Fibroblast of skin of abdomen (primary cell): Measurements from ENCODE around the gene CNTRL.
A peak's percentile ranks its signal among the peaks of the same experiment; 100 is the strongest.

ENCODE experiments used
- DNase-seq: peaks from one replicate; pipeline ENCODE4 v3.0.0-alpha.2; 2013

CNTRL gene

DNA sequence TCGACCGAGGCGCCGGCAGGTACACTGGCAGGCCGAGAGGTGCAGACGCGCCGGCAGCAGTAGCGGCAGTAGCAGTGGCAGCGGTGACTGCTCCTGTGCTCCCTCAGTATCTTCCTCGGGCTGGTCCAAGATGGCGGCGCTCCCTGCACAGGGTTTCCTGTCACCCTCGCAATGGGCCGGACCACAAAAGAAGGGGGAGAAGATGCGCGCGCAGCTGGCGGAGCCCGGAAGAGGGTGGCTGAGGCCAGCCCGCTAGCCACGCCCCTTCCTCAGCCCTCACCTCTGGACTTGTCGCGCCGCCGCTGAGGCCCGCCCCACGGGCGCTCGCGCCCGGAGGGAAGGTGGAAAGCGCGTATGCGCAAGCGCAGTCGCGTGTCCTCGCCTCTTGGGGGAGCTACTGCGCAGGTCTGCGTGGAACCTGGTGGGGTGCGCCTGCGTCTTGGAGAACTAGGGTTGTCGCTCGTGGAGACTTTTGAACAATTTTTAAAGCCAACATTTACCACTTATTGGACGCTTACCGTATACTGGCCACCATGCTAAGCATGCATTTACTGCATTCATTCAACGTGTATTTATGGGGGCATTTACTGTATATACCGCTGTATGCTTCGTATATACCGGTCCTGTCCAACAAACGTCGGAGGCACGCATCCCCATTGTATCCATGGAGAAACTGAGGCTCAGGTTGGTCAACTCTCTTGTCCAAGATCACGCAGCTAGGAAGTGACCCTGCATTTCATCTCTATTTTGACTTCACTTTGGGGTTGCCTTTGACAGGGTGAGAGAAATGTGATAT, 127.2 kb downstream of the CNTRL start, which contains the start of gene RAB14:
Gene RAB14, minus strand, starts transcription at position 132 of the 796 bp plus-strand sequence. CDS start 8,457 bp downstream, outside the sequence.
- peak; percentile 98 for DNase-seq

DNA sequence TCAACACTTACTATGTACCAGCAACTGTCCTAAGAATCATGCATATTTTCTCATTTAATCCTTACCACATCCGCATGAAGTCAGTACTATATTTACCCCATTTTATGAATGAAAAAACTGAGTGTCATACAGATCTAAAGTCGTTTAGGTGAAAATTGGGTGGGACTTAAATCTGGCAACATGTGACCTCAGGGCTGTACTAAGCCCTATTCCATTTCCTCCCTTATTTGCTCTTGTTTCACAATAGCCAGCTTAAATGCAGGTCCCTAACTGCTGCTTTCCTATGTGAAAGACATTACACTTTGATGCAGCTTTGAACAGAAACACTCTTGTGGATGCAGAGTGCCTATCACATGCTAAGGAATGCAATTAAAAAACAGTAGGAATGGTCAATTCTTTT, 129.4 kb downstream of the CNTRL start:
- DNase-seq, result no peak

DNA sequence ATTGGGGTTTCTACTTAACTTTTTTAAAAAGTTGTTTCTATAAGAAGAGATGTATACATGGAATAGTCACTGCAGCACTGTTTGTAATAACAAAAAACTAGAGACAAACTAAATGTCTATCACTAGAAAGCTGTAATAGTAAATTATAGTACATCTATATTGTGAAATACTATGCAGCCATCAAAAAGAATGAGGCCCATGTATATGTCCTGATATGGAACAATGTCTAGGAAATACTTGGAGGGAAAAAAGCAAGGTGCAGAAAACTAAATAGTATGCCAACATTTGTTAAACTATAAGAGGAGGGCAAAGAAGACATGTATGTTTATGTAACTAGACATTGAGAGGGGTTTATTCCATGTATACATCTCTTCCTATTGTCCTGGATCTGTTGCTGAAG, 129.9 kb downstream of the CNTRL start:
- DNase-seq, result no peak

DNA sequence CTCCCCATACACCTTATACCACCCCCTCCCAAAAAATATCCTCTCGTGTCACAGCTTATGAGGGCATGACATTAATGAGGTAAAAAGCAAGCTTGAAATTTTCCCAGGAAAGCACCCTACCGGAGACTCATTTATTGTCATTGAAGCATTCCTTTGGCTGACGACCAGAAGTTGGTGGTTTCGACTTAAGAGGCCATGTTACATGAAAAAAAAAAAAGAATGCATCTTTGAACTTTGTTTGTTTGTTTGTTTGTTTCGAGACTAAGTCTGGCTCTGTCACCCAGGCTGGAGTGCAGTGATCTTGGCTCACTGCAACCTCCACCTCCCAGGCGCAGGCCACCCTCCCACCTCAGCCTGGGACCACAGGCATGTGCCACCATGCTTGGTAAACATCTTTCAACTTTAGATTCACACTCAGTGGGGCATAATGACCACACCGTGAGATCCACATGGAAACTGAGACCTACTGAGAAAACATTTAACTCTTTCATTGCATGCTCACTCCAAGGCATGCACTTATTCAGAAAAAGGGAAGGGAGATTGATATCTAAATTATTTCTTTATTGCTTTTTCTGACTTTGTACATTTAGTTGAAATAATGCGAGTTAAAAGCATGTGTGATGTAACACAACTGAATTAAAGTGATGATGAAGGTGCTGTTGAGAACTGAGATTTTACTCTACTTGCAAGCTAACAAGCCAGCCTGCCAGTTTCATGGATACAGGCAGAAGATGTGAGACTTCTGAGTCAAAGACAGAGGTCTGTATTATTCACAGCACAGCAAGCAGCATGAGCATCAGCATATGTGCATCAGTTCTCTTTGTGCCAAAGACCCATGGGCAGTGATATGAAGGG, 132.0 kb downstream of the CNTRL start:
- peak; percentile 28 for DNase-seq

DNA sequence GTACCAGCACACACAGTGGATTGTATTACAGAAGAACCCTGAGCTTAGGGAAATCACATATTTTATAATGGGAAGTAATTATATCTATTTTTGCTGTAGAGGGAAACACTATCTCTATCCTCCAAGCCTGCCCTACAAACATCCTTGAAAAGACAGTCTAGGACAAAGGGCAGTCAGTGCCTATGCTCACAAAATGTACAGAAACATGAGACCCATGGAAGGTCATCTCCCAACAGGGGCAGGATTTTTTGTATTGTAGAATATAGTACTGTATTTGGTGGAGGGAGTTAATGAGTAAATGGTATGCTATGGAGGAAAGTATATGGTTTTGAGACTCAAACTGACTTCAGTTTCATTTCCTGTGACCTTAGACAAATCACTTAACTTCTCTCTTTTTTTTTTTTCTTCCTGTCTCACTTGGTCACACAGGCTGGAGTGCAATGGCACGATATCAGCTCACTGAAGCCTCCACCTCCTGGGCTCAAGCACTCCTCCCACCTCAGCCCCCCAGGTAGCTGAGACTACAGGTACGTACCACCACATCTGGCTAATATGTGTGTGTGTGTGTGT, 132.7 kb downstream of the CNTRL start:
- no peak for DNase-seq

DNA sequence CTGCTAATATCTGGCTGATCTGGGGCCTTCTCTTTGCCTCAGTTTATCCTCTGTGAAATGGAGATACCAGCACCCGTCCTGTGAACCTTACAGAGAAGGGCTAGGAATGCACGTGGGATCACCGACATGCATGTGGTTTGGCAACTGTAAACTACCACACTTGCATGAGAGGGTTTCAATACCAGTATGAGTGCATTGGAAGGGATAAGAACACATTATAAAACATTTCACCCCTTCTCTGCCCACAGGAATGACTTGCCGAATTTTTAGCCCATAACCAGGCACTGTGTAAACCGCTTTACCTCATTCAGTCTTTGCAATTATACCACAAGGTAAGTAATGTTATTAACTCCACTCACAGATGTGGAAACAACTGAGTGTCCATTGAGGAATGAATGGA, 135.8 kb downstream of the CNTRL start:
- DNase-seq, result no peak

DNA sequence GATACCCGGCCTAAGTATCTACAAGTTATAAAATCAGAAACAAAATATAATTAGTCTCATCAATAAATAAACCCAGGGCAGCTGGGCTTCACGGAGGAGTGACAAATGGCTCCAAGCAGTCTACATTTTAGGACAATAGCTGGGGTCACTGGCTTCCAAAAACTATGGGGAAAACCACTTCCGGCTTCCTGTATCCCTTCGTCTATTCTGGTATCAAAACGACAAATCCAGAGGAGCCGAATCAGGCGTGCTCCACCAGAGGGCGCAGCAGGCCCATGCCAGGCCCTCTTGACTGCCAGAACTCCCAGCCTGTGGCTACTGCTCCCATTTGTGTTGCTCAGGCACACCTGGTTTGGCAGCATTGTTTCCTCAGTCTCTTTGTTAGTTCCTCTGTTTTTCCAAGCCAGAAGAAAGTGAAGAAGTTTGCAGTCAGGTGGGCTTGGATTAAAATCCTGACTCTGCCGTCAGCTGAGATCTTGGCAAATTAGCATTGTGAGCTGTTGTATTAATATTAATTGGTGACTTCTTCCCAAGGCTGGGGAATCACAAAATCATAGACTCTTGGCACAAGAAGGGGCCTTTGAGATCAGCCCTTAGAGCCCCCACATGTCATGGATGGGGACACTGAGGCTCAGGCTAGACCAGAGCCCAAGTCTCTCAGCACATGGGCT, 138.5 kb downstream of the CNTRL start:
- DNase-seq, result peak; percentile 87

DNA sequence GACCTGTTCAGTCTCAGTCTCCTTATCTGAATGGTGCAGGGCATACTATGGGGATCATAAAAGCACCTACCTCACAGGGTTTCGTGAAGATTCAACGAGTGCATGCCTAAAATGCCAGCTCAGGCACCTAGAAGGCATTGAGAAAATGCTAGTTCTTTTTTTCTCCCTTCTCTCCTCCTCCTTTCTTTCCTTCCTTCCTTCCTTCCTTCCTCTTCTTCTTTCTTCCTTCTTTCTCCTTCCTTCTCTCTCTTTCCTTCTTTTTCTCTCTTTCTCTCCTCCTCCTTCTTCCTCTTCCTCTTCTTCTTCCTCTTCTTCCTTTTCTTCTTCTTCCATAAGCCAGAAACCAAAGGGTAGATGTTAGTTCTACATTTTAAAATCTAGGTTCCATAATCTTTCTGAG, 139.2 kb downstream of the CNTRL start:
- DNase-seq, result no peak

DNA sequence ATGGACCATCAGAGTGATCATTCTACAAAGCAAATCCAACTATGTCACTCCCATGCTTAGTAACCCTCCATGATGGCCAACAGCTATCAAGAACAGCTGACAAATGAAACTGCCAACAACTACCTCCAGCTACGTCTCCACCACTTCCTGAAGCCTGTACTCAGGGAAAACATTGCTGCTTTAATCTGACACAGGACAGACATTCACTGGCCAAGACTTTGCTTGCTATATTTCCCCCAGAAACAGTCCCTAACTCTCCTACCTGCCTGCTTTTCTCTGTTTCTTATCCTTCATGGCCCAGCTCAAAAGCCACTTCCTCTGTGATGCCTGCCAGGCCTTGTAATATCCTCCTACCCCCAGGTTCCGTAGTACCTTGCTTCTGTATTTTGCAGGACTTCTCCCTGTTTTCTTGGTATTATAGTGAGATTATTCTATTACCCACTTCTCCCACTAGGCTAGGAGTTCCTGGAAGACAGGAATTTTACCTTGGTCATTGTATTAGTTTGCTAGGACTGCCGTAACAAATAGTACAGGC, 141.6 kb downstream of the CNTRL start:
- DNase-seq, result no peak

DNA sequence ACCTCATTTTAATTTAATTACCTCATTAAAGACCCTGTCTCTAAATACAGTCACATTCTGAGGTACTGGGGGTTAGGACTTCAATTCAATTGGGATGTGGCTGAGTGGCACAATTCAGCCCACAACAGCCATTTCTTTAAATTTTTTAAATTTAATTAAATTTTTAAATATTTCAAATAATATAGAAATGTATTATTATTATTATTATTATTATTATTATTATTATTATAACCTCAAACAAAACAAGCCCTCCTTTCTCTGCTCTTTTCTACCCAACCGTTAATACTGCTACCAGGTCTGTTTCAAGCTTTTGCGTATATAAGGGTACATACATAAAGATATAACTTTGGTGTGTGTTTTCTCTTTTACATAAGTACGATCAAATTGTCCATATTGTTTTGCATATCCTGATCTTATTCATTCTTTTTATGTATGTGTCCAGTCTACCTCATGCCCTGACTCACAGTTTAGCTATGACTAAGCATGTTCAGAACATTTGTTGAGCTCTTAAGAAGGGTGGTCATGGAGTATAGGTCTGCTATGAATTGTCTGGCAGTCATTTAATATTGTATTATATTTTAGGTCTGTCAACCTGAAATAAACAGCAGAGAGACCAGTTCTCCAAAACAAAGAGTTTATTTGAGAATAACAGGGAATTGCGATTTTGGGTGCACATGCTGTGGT, 143.0 kb downstream of the CNTRL start:
- peak; percentile 65 for DNase-seq

DNA sequence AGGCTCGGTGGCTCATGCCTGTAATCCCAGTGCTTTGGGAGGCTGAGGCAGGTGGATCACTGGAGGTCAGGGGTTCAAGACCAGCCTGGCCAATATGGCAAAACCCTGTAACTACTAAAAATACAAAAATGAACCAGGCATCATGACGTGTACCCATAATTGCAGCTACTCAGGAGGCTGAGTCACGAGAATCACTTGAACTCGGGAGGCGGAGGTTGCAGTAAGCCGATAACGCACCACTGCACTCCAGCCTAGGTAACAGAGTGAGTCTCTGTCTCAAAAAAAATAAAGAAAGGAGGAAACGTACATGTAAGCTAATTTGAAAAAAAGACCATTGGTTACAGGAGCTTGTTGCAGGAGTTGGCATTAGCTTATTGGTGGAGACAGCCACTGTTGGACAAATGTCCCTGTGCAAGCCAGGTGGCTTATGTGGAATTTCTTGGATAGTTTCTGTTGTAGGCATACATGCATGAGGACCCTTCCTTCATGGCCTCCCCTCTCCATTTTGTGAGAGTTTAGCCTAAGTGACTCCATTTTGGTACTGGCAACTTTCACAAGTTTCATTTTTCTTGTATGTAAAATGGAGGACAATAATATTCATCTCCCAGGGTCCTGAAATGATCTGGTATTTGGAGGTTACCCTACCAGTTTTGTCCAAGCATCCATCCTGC, 143.7 kb downstream of the CNTRL start:
- DNase-seq, result no peak

DNA sequence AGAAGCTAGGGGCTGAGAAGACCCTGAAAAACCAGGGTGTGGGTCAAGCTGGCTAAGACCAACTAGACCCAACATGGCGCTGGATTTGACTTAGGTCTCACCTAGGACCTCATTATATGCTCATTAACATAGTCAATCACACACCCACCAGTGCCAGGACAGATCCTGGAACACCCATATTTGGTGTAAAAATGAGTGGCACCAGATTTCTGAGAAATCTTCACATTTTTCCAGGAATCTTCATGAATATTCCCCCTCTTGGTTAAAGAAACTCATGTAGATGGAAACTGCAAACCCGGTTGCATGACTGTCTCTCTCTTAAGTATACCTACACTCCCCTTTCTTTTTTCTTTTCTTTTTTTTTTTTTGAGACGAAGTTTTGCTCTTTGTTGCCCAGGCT, 144.8 kb downstream of the CNTRL start:
- no peak for DNase-seq

DNA sequence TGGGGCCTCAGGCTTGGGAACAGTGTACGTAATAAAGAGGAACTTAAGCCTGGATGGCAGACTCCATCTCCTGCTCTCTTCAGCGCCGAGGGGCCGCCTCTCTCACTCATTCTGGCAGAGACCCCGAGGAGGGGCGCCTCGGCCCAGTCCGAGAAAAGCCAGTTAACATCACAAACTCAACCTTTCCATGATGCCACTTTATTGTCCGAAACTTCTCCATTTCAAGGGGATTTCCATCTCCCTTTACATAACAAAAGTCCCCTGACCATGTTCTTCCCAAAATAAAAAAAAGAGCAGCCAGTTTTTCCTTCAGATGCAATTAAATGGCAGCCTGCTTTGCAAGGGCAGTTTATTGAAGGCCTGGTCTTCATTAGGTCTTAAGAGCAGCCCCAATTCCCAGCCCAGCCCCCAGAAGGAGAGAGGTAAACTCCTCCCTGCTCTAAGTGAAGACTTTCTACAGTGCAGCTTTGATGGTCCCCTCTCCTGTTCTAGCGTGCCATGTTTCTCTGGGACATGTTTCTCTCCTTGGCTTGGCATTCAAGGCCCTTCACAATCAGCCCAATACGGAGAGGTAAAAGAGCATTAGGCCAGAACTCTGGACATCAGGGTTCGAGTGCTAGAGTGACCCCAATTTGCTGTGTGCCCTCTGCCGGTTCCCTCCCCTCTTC, 146.4 kb downstream of the CNTRL start:
- no peak for DNase-seq

DNA sequence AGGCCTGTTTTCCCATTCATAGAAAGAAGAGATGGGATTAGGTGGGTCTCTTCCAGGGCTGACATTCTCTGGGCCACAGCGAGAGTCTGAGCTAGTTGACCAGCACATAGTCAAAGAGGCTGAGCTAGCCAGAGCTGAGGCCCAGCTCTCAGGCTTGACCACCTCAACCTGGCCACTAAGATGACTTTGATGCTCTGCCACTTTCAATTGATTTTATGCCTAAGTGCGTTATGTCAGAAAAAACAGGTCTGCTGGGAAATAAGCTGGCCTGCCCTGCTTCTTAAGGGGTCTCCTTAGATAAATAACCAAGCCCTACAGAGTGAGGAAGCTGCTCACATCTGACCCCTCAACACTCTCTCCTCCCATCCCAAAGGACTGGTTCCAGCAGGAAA, 146.9 kb downstream of the CNTRL start:
- no peak for DNase-seq

DNA sequence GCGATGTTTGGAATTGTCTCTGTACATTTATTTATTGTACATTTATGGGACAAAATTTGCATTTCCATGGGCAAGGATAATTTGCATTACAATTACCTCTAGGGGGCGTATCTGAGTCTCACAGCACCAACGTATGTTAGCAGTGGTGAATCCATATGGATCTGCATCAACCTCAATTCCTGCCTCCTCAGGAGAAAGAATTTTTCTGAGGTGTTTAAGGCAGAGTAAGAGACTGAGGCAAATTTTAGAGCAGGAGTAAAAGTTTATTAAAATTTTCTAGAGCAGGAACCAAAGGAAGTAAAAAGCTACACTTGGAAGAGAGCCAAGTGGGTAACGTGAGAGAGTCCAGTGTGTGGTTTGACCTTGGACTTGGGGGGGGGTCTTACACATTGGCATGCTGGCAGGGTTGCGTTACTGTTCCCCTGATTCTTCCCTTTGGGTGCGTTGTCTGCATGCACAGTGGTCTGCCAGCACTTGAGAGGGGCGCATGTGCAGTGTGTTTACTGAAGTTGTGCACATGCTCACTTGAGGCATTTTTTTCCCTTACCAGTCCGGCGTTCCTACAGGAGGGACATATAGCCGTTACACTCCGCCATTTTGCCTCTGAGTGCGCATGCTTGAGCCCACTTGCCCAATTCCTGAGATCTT, 147.9 kb downstream of the CNTRL start:
- peak; percentile 68 for DNase-seq

DNA sequence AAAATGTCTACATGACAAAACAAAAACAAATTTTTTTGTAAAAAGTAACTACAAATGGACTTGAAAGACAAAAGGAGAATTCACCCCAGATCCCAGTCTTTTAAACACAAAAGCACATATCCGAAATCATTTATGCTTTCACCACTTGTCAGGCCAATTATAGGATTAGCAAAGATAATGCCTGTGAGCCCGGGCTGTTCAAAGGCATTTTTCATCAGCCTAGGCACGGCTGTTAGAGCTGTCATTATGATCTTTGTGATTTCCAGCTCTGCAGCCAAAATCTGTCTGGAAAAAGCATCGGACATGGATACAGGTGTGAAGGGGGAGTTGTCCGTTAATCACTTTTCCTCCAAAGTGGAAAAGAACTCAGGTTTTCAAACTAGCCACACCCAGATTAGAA, 150.5 kb downstream of the CNTRL start:
- no peak for DNase-seq

DNA sequence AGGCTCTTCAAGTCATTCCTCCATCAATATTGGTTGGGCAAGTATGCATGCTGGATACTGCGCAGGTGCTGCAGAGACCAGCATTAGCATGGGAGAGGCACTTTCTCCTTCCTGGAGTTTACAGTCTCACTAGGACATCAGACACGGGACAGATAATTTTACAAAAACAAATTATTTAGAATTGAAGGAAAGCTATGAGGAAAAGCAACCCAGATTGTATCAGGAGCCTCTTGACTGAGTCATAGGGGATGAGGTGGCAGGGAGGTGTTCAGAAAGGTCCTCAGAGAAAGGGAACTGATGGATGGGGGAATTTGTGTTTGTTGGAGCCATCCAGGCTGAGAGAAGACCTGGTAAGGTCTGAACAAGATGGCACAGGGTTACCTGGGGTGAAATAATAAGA, 151.4 kb downstream of the CNTRL start:
- no peak for DNase-seq
